ENCODE results near the gene PRR3.

GRCh38 chr6:30507849-30508827 is 49.0 kb upstream of the PRR3 start:
- TF ChIP-seq POLR2A (IDR thresholded peaks at IDR 0.05) (no peak), CTCF (IDR thresholded peaks at IDR 0.05) (no peak)
